Measurements from ENCODE around the gene PGBD5.

Gene PGBD5

DNA sequence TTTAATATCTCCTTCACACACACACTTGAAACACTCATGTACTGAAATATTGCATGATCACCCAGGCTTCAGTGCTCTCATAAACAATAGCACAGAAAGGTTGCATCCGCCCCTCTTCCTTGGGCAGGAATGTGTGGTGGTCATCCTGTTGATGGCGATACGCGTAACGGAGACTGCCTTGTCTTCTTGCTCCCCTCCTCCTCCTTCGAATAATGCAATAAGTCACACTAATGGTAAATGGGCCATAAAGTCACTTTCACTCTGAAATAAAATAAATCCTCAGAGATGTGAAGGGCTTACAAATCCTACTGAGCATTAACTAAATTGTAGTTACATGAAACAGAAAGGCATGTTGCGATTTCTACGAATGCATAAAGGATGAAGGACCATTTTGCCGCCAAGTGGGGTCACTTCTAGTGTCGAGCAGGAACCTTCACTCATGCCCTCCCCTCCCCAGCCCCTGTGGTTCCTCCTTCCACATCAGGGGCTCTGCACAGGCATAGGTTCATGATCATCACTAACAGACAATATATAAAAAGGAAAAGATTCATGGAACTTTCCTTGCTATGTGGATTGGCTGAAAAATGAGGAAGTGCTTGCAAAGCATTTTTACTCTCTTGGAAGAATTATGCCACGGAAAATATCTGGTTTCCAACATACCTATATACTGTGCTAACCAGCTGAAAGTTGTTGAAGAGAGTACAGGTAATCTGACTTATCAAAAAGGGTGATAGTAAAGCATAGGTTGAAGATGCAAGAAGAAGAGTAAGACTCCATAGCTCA, 1.2 kb upstream of the PGBD5 start:
- ATAC-seq = no peak
- TF ChIP-seq RARB (CRISPR knock-in tag; IDR thresholded peaks at IDR 0.05) (no peak), PPARA (CRISPR knock-in tag; IDR thresholded peaks at IDR 0.05; ENCODE audit: borderline replicate concordance) (no peak), TCF4 (CRISPR knock-in tag; IDR thresholded peaks at IDR 0.05; ENCODE audit: borderline replicate concordance) (no peak), ZFP30 (CRISPR knock-in tag; IDR thresholded peaks at IDR 0.05) (no peak)
- TF ChIP-seq, protein P1, sequence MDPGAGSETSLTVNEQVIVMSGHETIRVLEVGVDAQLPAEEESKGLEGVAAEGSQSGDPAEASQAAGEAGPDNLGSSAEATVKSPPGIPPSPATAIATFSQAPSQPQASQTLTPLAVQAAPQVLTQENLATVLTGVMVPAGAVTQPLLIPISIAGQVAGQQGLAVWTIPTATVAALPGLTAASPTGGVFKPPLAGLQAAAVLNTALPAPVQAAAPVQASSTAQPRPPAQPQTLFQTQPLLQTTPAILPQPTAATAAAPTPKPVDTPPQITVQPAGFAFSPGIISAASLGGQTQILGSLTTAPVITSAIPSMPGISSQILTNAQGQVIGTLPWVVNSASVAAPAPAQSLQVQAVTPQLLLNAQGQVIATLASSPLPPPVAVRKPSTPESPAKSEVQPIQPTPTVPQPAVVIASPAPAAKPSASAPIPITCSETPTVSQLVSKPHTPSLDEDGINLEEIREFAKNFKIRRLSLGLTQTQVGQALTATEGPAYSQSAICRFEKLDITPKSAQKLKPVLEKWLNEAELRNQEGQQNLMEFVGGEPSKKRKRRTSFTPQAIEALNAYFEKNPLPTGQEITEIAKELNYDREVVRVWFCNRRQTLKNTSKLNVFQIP (CRISPR knock-in tag; IDR thresholded peaks at IDR 0.05; ENCODE audit: borderline replicate concordance, low read depth) = no peak
- TF ChIP-seq, protein P2, sequence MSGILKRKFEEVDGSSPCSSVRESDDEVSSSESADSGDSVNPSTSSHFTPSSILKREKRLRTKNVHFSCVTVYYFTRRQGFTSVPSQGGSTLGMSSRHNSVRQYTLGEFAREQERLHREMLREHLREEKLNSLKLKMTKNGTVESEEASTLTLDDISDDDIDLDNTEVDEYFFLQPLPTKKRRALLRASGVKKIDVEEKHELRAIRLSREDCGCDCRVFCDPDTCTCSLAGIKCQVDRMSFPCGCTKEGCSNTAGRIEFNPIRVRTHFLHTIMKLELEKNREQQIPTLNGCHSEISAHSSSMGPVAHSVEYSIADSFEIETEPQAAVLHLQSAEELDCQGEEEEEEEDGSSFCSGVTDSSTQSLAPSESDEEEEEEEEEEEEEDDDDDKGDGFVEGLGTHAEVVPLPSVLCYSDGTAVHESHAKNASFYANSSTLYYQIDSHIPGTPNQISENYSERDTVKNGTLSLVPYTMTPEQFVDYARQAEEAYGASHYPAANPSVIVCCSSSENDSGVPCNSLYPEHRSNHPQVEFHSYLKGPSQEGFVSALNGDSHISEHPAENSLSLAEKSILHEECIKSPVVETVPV (CRISPR knock-in tag; IDR thresholded peaks at IDR 0.05) = no peak

DNA sequence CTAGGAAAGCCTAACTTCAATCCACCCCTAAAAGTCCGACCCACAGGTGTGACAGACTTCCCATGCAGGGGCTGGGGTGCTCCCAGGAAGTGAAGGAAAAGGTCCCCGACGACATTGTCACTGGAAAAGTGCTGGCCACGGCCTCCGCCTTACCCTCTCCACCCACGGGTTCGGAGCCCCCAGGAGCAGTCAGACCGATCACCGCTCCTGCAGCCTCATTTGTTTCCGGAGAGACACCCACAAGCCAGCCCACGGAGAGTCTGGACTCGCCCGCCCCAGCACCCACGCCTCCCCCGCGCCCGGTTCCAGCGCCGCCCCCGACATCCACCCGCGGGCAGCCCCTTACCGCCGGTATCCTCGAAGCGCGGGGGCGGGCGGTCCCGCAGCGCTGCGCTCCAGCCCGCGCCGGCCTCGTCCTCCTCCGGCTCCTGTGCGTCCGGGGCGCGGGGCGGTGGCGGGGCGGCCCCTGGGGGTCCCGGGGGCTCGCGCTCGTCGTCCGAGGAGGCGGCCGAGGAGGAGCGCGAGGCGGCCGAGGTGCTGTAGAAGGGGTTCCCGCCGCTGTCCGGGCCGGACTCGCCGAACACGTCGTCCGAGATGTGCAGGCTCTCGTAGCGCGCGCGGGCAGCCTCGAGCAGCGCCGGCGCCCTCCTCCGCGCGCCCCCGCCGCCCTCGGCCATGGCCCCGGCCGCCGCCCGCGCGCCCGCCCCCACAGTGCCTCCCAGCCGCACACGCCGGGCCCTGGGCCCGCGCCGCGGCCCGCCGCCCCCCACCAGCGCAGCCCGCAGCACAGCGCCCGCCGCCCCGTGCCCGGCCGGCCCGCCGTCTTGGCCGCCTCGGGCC, 660 bp downstream of the PGBD5 start:
- ATAC-seq = no peak
- TF ChIP-seq, protein P3, sequence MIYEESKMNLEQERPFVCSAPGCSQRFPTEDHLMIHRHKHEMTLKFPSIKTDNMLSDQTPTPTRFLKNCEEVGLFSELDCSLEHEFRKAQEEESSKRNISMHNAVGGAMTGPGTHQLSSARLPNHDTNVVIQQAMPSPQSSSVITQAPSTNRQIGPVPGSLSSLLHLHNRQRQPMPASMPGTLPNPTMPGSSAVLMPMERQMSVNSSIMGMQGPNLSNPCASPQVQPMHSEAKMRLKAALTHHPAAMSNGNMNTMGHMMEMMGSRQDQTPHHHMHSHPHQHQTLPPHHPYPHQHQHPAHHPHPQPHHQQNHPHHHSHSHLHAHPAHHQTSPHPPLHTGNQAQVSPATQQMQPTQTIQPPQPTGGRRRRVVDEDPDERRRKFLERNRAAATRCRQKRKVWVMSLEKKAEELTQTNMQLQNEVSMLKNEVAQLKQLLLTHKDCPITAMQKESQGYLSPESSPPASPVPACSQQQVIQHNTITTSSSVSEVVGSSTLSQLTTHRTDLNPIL (CRISPR knock-in tag; IDR thresholded peaks at IDR 0.05; ENCODE audit: low read depth) = no peak
- no peak for TF ChIP-seq OSR1 (CRISPR knock-in tag; IDR thresholded peaks at IDR 0.05)
- no peak for TF ChIP-seq ESRRG (CRISPR knock-in tag; IDR thresholded peaks at IDR 0.05)
- TF ChIP-seq GLIS3 (CRISPR knock-in tag; IDR thresholded peaks at IDR 0.05) = no peak
- TF ChIP-seq ZC3H10 (CRISPR knock-in tag; IDR thresholded peaks at IDR 0.05) = no peak
- TF ChIP-seq BACH2 (CRISPR knock-in tag; IDR thresholded peaks at IDR 0.05; ENCODE audit: borderline replicate concordance) = no peak
- TF ChIP-seq TCF4 (CRISPR knock-in tag; IDR thresholded peaks at IDR 0.05; ENCODE audit: borderline replicate concordance) = no peak
- TF ChIP-seq ARNTL (CRISPR knock-in tag; IDR thresholded peaks at IDR 0.05; ENCODE audit: borderline replicate concordance, low read depth) = no peak
- TF ChIP-seq, protein P1 (CRISPR knock-in tag; IDR thresholded peaks at IDR 0.05; ENCODE audit: borderline replicate concordance, low read depth) = no peak
- no peak for TF ChIP-seq PPARA (CRISPR knock-in tag; IDR thresholded peaks at IDR 0.05; ENCODE audit: borderline replicate concordance)
- TF ChIP-seq, protein P4, sequence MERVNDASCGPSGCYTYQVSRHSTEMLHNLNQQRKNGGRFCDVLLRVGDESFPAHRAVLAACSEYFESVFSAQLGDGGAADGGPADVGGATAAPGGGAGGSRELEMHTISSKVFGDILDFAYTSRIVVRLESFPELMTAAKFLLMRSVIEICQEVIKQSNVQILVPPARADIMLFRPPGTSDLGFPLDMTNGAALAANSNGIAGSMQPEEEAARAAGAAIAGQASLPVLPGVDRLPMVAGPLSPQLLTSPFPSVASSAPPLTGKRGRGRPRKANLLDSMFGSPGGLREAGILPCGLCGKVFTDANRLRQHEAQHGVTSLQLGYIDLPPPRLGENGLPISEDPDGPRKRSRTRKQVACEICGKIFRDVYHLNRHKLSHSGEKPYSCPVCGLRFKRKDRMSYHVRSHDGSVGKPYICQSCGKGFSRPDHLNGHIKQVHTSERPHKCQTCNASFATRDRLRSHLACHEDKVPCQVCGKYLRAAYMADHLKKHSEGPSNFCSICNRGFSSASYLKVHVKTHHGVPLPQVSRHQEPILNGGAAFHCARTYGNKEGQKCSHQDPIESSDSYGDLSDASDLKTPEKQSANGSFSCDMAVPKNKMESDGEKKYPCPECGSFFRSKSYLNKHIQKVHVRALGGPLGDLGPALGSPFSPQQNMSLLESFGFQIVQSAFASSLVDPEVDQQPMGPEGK (CRISPR knock-in tag; IDR thresholded peaks at IDR 0.05; ENCODE audit: borderline replicate concordance) = no peak
- TF ChIP-seq ISL1 (CRISPR knock-in tag; IDR thresholded peaks at IDR 0.05) = no peak
- TF ChIP-seq ZFP30 (CRISPR knock-in tag; IDR thresholded peaks at IDR 0.05) = no peak
- no peak for TF ChIP-seq ZNF70 (CRISPR knock-in tag; IDR thresholded peaks at IDR 0.05)
- TF ChIP-seq TOX (CRISPR knock-in tag; IDR thresholded peaks at IDR 0.05; ENCODE audit: borderline replicate concordance) = no peak
- TF ChIP-seq CSDC2 (CRISPR knock-in tag; IDR thresholded peaks at IDR 0.05) = no peak
- TF ChIP-seq ZNF565 (CRISPR knock-in tag; conservative IDR thresholded peaks at IDR 0.05; ENCODE audit: low read depth) = no peak
- TF ChIP-seq, protein P5, sequence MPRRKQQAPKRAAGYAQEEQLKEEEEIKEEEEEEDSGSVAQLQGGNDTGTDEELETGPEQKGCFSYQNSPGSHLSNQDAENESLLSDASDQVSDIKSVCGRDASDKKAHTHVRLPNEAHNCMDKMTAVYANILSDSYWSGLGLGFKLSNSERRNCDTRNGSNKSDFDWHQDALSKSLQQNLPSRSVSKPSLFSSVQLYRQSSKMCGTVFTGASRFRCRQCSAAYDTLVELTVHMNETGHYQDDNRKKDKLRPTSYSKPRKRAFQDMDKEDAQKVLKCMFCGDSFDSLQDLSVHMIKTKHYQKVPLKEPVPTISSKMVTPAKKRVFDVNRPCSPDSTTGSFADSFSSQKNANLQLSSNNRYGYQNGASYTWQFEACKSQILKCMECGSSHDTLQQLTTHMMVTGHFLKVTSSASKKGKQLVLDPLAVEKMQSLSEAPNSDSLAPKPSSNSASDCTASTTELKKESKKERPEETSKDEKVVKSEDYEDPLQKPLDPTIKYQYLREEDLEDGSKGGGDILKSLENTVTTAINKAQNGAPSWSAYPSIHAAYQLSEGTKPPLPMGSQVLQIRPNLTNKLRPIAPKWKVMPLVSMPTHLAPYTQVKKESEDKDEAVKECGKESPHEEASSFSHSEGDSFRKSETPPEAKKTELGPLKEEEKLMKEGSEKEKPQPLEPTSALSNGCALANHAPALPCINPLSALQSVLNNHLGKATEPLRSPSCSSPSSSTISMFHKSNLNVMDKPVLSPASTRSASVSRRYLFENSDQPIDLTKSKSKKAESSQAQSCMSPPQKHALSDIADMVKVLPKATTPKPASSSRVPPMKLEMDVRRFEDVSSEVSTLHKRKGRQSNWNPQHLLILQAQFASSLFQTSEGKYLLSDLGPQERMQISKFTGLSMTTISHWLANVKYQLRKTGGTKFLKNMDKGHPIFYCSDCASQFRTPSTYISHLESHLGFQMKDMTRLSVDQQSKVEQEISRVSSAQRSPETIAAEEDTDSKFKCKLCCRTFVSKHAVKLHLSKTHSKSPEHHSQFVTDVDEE (CRISPR knock-in tag; IDR thresholded peaks at IDR 0.05) = no peak

Data from SK-N-SH treated with all-trans-retinoic acid at 6 μM for 48 hours (cell line).